HUES64 (cell line): ENCODE measurements around the gene OR4K2.

Source experiments
- H3K27ac ChIP-seq: 2 replicates; pipeline ENCODE4 v1.7.0; 2013; ENCODE audit warnings: low read depth, low read length, inconsistent platforms
- H3K27me3 ChIP-seq: 2 replicates; pipeline ENCODE4 v1.6.1; 2013; ENCODE audit warnings: mild to moderate bottlenecking, low read length; ENCODE audit not compliant: insufficient read depth
- H3K36me3 ChIP-seq: 2 replicates; pipeline ENCODE4 v1.6.1; 2013; ENCODE audit warnings: mild to moderate bottlenecking, low read length; ENCODE audit not compliant: insufficient read depth
- H3K4me1 ChIP-seq: 2 replicates; pipeline ENCODE4 v1.6.1; 2013; ENCODE audit warnings: mild to moderate bottlenecking, low read length, moderate library complexity; ENCODE audit not compliant: insufficient read depth
- H3K4me3 ChIP-seq: 2 replicates; pipeline ENCODE4 v1.5.1; 2013; ENCODE audit warnings: mild to moderate bottlenecking, low read length, moderate library complexity
- H3K9ac ChIP-seq: 2 replicates; pipeline ENCODE4 v1.6.1; 2013; ENCODE audit warnings: mild to moderate bottlenecking, low read depth, low read length
- H3K9me3 ChIP-seq: 2 replicates; pipeline ENCODE4 v1.6.1; 2013; ENCODE audit warnings: low read depth, low read length; ENCODE audit not compliant: insufficient read depth
- WGBS: fragments of 150-250, 120-280 bp; methylation state at CpG from one replicate; pipeline ENCODE4 v1.1.7; 2013; ENCODE audit warnings: missing lambda C conversion rate; 5-methylcytosine and 5-hydroxymethylcytosine counted together

Gene OR4K2

DNA sequence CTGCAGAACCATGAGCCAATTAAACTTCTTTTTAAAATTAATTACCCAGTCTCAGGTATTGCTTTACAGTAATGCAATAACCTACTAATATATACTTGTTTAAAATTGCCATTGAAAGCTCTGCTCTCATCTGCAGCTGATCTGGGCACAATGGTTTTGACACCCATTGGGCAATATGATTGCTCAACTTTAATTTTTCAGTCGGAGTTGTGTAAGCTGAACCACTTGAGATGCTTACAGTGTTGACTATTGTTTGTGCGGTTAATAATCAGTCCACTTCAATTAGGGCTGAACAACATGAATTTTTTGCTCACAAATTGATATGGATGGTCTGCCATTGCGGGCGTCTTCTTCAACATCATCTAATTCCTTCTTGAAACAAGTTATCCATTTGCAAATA, 27.5 kb downstream of the OR4K2 start:
- Histone ChIP-seq H3K36me3 (no peaks in the 10 kb centered on the region), H3K9me3 (peaks cover 91% of the 10 kb centered on the region), H3K4me1 (no peaks in the 10 kb centered on the region), H3K27me3 (no peaks in the 10 kb centered on the region), H3K4me3 (no peak overlapping the region), H3K9ac (no peak overlapping the region), H3K27ac (no peak overlapping the region)
- WGBS: 91% methylated on average over 4 of the region's 4 CpGs

DNA sequence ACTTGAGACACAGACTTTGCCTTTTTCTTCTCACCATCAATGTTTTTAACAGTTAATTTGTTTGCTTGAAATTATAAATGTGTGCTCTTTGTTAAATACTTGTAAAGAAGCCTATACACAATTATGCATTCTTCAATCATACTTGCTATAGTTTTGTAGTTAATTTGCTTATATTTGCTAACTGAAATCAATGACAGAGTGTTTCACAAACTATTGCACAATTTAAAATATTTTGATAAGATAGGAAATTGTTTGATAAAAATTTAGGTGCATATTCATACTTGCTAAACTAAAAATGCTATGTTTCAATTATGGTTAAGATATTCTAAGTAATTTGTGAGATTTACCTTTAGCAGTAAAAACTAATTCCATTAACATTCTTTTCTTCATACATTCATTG, 31.7 kb downstream of the OR4K2 start:
- H3K27ac ChIP-seq: no peak overlapping the region
- H3K9ac ChIP-seq: no peak overlapping the region
- H3K4me3 ChIP-seq: no peak overlapping the region
- H3K4me1 ChIP-seq: no peaks in the 10 kb centered on the region
- H3K36me3 ChIP-seq: no peaks in the 10 kb centered on the region
- peaks cover 95% of the 10 kb centered on the region for H3K9me3 ChIP-seq
- no peaks in the 10 kb centered on the region for H3K27me3 ChIP-seq

- Histone ChIP-seq H3K9me3 (peaks cover 70% of the 10 kb centered on the region), H3K27ac (no peak overlapping the region), H3K4me3 (no peak overlapping the region), H3K27me3 (no peaks in the 10 kb centered on the region), H3K4me1 (no peaks in the 10 kb centered on the region), H3K36me3 (no peaks in the 10 kb centered on the region), H3K9ac (no peak overlapping the region)
- WGBS: 46% methylated on average over 3 of the region's 3 CpGs
Measured at GRCh38 chr14:19911114-19911513, 36.2 kb downstream of the OR4K2 start.

DNA sequence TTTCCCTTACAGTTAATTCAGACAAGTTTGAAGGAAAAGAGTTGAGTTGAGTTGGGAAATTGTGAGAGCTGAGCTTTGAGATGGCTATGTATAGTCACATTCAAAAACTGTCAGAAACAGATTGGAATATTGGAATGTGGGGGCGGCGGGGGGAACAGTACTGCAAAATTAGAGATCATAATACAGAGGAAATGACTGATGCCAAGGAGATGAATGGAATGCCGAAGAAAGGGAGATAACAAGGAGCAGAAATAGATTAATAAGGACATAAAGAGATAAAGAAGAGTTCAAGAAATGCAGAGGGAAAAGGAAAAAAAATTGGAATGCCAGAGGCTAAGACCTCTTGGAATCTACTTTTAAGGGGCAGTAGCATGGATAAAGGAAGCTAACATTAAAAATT, 42.3 kb downstream of the OR4K2 start:
- no peak overlapping the region for H3K27ac ChIP-seq
- H3K9me3 ChIP-seq: peaks cover 75% of the 10 kb centered on the region
- H3K4me1 ChIP-seq: no peaks in the 10 kb centered on the region
- no peak overlapping the region for H3K9ac ChIP-seq
- WGBS: 83% methylated on average over 3 of the region's 3 CpGs
- H3K36me3 ChIP-seq: no peaks in the 10 kb centered on the region
- no peaks in the 10 kb centered on the region for H3K27me3 ChIP-seq
- H3K4me3 ChIP-seq: no peak overlapping the region

DNA sequence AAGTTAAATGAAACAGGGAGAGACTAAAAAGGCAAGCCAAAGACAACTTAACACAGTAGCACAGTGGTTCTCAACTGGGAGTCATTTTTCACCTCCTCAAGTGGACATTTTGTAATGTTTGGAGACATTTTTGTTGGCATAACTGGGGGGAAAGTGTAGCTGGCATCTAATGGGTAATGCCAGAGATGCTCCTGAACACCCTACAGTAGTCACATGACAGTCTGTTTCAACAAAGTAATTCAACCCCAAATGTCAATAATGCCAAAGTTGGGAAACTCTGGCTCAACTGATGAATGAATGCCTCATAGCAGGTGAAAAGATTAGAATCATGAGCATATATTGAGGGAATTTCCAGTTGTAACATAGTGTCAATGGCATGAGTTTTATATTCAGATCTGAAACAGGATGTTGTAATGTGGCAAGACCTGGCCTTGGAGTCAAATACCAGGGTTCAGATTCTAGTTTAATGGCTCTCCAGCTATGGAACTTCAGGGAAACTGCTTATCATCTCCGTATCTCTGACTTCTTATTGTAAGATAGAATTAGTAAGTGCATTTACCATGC, 43.1 kb downstream of the OR4K2 start:
- H3K27me3 ChIP-seq: no peaks in the 10 kb centered on the region
- 82% methylated on average over 1 of the region's 1 CpG for WGBS
- no peaks in the 10 kb centered on the region for H3K36me3 ChIP-seq
- no peak overlapping the region for H3K9ac ChIP-seq
- H3K27ac ChIP-seq: no peak overlapping the region
- peaks cover 83% of the 10 kb centered on the region for H3K9me3 ChIP-seq
- no peak overlapping the region for H3K4me3 ChIP-seq
- H3K4me1 ChIP-seq: no peaks in the 10 kb centered on the region

DNA sequence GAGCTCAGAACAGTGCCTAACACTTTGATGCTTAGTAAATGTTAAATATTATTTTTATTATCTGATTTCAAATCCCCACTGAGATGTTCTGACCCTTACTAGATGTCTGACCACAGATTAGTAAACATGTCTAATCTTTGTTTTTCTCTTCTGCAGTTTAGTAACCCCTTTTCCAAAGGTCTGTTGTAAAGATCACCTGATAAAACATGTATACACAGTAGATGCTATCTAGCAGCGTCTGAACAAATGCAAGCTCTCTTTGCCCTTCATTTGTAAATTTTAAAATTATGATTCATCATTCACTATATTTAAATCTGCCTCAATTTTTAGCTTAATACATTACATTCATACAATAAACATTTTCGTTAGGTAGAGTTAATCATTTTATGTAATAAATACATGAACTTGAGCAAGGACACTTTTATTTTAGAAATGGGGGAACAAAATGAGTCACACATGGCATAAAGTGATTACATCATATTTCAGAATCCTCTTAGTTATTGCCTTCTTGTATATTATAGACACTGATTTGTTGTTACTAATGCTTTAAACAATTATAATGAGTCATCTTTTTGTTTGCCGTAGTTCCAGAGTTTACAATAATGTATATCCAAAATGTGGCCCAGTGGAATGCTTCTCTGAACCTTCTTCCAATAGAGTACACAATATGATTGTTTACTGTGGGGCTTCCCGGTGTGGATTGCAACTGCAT, 43.8 kb downstream of the OR4K2 start:
- Histone ChIP-seq H3K4me1 (no peaks in the 10 kb centered on the region), H3K9me3 (peaks cover 89% of the 10 kb centered on the region), H3K36me3 (no peaks in the 10 kb centered on the region), H3K27ac (no peak overlapping the region), H3K4me3 (no peak overlapping the region), H3K27me3 (no peaks in the 10 kb centered on the region), H3K9ac (no peak overlapping the region)
- 67% methylated on average over 3 of the region's 4 CpGs for WGBS

GRCh38 chr14:19920021-19920657, 45.2 kb downstream of the OR4K2 start, which contains the start of gene OR4K5:
Gene OR4K5 (plus strand): TSS chr14:19920607. CDS start chr14:19920607, 0 bp downstream.
- peaks cover 96% of the 10 kb centered on the region for H3K9me3 ChIP-seq
- no peak within 1 kb of the TSS; the same call in 1 of the 2 replicates for H3K4me3 ChIP-seq

DNA sequence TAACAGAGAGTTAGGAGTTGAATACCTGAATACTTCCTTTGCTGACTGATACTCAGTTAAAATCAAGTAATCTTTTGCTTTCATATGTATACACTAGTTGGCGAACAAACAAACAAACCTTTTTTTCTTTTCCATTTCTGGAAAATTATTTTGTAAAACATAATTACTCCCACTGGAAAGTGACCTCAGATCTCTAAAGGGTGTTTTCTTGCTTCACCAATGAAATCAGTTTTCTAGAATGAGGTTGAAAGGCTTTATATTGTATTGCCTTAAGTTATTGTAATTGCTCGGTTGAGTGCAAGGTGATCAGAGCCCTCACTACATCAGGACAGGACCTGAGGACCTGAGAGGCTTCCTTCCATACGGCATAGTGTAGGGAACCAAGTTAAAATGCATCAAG, 55.7 kb downstream of the OR4K2 start, which contains the start of gene OR4K1:
TSS of gene OR4K1 (plus strand) at position 301 of the 400 bp plus-strand sequence. CDS start 4,750 bp downstream, outside the sequence.
- Histone ChIP-seq H3K9me3 (peaks cover 97% of the 10 kb centered on the region), H3K27ac (no peak within 1 kb of the TSS), H3K9ac (no peak within 1 kb of the TSS), H3K36me3 (no peaks in the 10 kb centered on the region), H3K4me1 (no peaks in the 10 kb centered on the region), H3K4me3 (no peak within 1 kb of the TSS), H3K27me3 (no peaks in the 10 kb centered on the region)
- WGBS: 81% methylated on average over 2 of the region's 3 CpGs

More at GRCh38 chr14:19920021-19920657, 45.2 kb downstream of the OR4K2 start, which contains the start of gene OR4K5:
- Histone ChIP-seq H3K4me1 (no peaks in the 10 kb centered on the region), H3K9ac (no peak within 1 kb of the TSS), H3K27me3 (no peaks in the 10 kb centered on the region), H3K27ac (no peak within 1 kb of the TSS), H3K36me3 (no peaks in the 10 kb centered on the region)
